DMS114 treated with DMSO at 0.1 percent for 48 hours (cell line): ENCODE measurements around the gene DNAH17.
A peak's percentile ranks its signal among the peaks of the same experiment; 100 is the strongest.
"Not testable (repeated sequence)": the region's sequence is repeated elsewhere in the genome, so short reads cannot be mapped to it uniquely, and the experiment has no call there.

Experiments
- DNase-seq: peaks from one replicate; lab custom pipeline; 2025; ENCODE audit not compliant: unreplicated experiment; lab: John Stamatoyannopoulos, UW

DNAH17 gene

GRCh38 chr17:78484271-78485246, 92.6 kb downstream of the DNAH17 start:
- peak; percentile 10 for DNase-seq

- DNase-seq: no peak
Observed at GRCh38 chr17:78479369-78479768, 97.8 kb downstream of the DNAH17 start.

- no peak for DNase-seq
Observed at GRCh38 chr17:78478757-78479297, 98.4 kb downstream of the DNAH17 start.

GRCh38 chr17:78477913-78478756, 99.1 kb downstream of the DNAH17 start:
- DNase-seq: no peak

GRCh38 chr17:78476973-78477372, 100.2 kb downstream of the DNAH17 start:
- DNase-seq: no peak

- no peak for DNase-seq
Observed at GRCh38 chr17:78476149-78476548, 101.0 kb downstream of the DNAH17 start.

- no peak for DNase-seq
Observed at GRCh38 chr17:78475211-78475610, 102.0 kb downstream of the DNAH17 start.

- DNase-seq: no peak
Observed at GRCh38 chr17:78474614-78475146, 102.5 kb downstream of the DNAH17 start.

- DNase-seq: no peak
Observed at GRCh38 chr17:78473951-78474613, 103.1 kb downstream of the DNAH17 start.

- no peak for DNase-seq
Observed at GRCh38 chr17:78472035-78472905, 104.9 kb downstream of the DNAH17 start.

- DNase-seq: no peak
Observed at GRCh38 chr17:78471635-78472034, 105.6 kb downstream of the DNAH17 start.

- DNase-seq: no peak
Observed at GRCh38 chr17:78469443-78469842, 107.8 kb downstream of the DNAH17 start.

- DNase-seq: no peak
Observed at GRCh38 chr17:78468366-78468765, 108.8 kb downstream of the DNAH17 start.

- no peak for DNase-seq
Observed at GRCh38 chr17:78466786-78467715, 110.1 kb downstream of the DNAH17 start.

GRCh38 chr17:78466109-78466785, 110.9 kb downstream of the DNAH17 start:
- DNase-seq: not testable (repeated sequence)

- DNase-seq: no peak
Observed at GRCh38 chr17:78462148-78462547, 115.0 kb downstream of the DNAH17 start.

- no peak for DNase-seq
Observed at GRCh38 chr17:78461799-78462053, 115.5 kb downstream of the DNAH17 start.
